ENCODE data around the gene GMPR2.
"Not testable (repeated sequence)": the region's sequence is repeated elsewhere in the genome, so short reads cannot be mapped to it uniquely, and the experiment has no call there.

The GMPR2 gene

DNA sequence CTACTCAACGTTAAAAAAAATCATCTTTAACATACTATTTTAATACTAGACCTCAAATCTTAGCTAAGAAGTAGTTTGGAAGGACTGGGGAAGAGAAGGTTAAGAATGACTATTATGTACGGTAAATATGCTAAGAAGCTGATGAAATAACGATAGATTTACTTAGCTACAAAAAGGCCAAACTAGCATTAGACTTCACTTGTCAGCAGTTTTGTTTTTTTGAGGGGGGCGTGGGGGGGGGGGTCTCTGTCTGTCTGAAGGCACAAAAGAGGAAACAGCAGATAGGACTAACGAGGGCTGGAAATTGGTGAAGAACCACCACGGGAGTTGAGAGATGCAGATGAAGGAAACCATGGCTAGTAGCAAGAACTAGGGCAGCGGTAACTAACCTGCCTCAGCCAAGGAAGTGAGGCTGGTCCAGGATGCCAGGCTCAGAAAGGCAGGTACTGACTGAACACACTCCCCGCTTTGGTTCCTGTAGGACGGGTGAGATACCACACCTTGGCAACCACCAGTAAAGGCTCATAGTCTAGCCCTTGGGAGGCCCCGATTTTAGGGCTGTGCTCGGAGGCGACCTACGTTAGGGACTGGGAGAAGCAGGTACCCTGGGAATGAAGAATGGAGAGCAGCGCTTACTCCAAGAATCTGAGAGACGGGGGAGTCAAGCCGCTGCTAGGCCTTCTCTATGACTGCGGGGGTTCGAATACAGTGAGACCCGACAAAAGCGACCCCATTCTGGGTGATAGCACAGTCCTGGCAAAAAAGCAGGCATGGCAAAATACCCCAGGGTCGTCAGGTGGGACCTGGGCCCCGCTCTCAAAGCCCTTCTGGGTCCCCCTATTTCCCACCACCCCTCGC lies 1.2 kb upstream of the GMPR2 start:
- DNase-seq (ENCODE audit: low read depth in 2 of 2): no peak

DNA sequence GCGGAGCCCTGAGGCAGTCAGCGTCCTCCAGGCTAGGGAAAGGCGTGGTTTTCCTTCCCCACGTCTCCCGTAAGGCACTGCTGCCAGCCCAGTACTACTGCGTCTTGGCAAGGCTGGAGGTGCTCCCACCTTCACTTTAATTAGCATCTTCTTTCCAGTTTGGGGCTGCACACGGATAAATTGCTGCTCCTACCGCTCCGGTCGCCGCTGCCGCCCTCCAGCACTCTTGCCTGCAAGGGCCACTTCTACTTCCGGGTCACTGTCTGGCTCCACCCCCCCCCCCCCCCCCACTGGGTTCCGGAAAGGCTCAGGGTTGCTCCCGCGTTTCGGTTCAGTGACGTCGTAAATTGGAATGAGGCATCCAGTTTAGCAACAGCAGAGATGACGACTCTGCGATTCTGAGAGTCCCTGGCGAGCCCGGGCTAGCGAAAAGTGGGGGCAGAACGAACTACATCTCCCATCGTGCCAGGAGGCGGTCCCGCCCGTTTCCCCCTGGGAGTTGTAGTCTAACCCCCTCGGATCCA lies 546 bp upstream of the GMPR2 start, which contains the start of gene NEDD8:
Gene NEDD8, minus strand, starts transcription at position 247 of the 524 bp plus-strand sequence. Its CDS starts 100 bp downstream, at position 147.
- peak; percentile 66 to 83 for DNase-seq (ENCODE audit: low read depth in 2 of 2)

DNA sequence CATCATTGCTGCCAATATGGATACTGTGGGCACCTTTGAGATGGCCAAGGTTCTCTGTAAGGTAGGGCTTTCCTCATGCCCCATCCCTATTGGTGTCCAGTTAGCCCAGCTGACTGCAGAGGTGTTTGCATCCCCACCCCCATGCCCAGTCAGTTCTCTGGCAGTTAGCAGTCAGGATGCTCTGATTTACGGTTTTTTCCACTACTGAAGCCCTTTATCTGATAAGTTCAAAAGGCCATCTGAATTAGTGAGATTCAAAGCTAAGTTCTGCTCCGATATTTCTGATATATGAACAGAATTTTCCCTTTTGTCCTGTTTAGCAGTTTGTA lies 773 bp downstream of the GMPR2 start:
- no peak for DNase-seq (ENCODE audit: low read depth in 2 of 2)

DNA sequence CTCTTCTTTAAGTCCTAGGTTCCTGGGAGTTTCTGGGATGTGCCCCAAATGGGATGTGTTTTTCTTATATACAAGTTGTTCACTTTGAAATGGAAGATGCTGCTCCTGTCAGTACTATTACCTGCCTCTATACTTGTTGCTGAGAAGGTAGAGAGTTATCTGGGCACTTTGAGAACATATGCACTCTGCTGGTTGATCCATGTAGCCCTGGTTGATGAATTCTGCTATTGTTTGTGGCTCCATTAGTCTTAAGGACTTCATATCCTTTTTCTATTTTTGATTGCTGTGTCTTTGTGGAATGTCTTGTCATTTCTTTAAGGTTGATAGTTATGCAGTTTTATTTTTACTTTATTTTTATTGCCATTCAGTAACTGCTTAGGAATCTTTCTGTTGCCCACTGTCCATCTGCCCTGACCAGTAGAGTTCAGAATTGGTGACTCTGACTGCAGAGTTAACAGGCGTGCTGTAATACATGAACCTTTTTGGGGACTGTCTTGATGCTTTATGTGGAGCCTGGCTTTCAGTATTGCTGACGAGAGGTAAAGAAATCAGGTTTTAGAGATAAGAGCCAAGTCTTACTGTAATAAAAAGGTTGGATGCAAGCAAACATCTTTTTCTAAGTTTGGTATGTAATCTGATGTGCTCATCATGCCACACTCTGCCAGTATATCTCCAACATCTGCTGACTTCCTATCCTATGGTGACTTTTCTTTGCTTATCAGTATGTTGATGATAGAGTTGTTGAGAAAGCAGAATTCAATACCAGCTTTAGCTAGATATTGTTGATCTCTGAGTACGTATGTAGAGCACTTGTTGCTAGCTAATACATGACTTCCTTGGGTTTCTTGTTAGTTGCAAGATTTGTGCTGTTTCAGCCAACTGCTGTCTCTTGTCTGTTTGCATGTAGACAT lies 1.6 kb downstream of the GMPR2 start:
- DNase-seq (ENCODE audit: low read depth in 2 of 2): no peak

DNA sequence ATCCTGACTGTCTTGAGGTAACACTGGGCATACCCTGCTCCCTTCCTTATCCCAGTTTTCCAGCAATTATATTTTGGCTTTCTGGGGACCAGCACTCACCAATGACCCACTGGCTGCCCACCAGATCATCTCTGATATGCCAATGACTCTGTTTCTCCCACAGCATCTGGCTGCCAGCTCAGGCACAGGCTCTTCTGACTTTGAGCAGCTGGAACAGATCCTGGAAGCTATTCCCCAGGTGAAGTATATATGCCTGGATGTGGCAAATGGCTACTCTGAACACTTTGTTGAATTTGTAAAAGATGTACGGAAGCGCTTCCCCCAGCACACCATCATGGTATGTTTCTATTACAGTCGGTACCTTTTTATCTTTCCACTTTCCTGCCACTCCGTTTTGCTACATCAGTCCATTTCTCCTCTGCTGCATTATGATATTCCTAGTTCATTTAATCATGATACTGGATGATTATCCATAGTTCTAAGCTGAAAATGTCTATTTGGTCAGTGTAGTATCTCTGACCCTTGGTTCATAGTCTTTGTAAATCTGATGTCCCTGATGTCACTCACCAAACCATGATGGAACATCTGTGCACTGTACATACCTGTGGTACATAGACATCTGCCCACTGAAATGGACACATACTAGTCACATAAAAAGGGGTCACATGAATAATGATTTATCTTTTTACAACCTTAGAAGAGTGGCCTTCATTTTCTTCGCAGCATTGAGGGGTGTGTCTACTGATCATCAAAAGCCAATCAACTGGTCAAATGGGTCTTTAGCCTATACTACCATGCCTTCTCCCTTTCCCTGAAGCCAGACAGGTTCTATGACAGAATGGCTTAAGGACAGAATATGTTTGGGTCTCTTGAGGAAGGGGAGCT lies 3.3 kb downstream of the GMPR2 start:
- no peak for DNase-seq (ENCODE audit: low read depth in 2 of 2)

DNA sequence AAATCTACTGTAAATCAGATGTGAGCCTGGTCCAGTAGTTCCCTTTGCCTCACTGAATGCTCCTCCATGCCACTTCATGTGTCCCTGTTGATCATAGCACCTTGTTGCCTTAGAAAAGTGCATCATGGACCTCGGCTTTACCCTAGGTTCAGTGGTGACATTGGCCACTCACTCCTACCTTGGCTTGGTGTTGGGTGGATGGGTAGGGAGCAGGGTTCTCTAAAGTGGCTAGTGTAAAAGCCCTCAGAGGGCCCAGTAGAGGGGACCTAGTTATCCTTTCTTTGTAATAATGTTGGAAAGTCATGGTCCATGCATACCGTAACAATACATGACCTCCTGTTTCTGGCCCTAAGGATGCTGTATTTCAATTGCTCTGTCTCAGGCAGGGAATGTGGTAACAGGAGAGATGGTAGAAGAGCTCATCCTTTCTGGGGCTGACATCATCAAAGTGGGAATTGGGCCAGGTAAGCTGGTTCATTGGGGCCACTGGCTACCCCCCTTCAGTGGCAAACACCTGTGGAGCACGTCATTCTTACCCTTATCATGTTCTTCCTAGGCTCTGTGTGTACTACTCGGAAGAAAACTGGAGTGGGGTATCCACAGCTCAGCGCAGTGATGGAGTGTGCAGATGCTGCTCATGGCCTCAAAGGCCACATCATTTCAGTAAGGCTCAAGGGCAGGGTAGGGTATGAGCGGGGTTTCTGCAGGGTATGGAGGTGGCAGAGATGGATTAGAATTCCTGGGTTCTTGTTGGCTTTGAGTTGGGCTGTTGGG lies 4.1 kb downstream of the GMPR2 start:
- no peak for DNase-seq (ENCODE audit: low read depth in 2 of 2)

GRCh38 chr14:24237463-24237955 lies 4.8 kb downstream of the GMPR2 start:
- no peak for DNase-seq (ENCODE audit: low read depth in 2 of 2)

- peak in 1 of 2 donors; percentile 19 for DNase-seq (ENCODE audit: low read depth in 2 of 2)
Measured at GRCh38 chr14:24238123-24238522, 5.4 kb downstream of the GMPR2 start.

GRCh38 chr14:24238527-24239037 lies 5.9 kb downstream of the GMPR2 start:
- DNase-seq (ENCODE audit: low read depth in 2 of 2): no peak

DNA sequence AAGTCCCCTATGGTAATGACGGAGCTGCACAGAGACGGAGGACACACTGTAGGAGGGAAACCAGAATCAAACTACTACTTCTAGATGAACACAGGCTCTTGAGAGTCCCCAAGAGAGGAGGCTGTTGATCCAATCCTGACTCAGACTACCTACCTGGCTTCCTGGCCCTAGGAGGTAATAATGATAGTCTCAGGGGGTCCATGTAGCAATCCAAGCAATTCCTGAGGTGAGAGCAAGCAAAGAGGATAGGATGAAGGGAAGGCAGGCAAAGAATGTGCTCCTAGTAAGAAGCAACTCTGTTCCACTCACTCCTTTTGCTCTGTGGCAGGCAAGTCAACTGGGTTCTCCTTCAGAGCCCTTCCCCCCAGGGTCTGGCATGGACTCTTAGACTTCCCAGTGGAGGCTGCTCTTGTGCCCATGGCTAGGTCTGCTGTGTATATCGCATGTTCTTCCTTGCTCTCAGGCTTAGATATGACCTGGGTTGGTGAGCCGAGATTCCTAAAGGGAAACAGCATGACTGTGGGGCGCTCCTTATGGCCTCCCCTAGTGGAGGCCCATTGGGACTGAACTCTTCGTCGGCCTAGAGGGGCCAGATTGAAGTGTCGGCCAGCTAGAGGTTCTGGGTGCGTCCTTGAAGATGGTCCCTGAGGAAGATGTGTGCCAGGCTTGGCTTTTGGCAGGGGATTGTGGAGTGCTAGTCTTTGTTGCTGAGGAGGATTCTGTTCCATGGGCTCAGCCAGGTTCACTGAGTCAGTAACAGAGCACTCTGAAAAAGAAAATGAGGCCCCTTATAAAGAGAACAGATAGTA lies 7.6 kb downstream of the GMPR2 start:
- no peak for DNase-seq (ENCODE audit: low read depth in 2 of 2)

- DNase-seq (ENCODE audit: low read depth in 2 of 2): peak; percentile 85 to 90
Measured at GRCh38 chr14:24241829-24242443, 9.2 kb downstream of the GMPR2 start.

DNA sequence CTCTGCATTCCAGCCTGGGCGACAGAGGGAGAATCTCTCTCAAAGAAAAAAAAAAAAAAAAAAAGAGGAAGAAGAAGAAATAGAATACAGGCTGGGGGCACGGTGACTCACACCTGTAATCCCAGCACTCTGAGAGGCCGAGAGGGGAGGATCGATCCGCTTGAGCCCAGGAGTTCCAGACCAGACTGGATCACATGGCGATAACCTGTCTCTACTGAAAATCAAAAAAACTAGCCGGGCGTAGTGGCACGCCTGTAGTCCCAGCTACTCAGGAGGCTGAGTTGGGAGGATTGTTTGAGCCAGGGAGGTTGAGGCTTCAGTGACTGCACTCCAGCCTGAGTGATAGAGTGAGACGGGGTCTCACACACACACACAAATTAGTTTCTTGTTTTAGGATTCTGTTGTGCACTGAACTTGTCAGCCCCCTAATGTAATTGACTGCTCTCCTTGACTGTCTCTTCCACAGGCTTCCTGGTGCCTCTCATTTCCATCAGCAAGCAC lies 10.7 kb downstream of the GMPR2 start:
- DNase-seq (ENCODE audit: low read depth in 2 of 2): no peak

GRCh38 chr14:24245350-24245749 lies 12.6 kb downstream of the GMPR2 start:
- DNase-seq (ENCODE audit: low read depth in 2 of 2): not testable (repeated sequence)

DNA sequence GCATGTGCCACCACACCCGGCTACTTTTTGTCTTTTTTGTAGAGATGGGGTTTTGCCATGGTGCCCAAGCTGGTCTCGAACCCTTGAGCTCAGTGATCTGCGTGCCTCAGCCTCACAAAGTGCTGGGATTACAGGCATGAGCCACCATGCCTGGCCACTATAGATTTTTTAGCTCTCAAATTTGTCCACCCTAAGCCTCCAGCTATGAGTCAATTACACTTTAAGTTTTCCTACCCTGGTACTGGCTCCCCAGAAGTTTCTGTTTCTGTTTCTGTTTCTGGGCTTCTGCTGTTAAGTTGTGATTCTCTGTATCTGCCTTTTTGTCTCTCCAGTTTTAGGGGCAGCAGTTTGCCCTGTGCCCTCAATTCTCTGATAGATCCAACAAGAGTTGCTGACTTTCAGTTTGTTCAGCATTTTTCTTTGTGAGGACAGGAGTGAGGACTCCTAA lies 14.1 kb downstream of the GMPR2 start:
- no peak for DNase-seq (ENCODE audit: low read depth in 2 of 2)

DNA sequence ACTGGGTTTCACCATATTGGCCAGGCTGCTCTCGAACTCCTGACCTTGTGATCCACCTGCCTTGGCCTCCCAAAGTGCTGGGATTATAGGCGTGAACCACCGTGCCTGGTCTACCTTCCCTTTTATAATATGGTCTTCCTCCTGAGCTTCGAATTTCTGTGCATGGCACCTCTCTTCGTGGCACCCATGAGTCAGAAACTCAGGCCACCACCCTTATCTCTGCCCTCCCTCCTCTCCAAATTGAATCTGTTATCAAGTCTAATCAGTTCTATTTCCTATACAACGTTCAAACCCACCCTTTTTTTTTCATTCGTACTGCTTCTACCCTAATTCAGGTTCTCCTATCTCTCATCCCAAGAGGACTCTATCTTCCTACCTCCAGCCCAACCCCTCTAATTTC lies 14.7 kb downstream of the GMPR2 start:
- no peak for DNase-seq (ENCODE audit: low read depth in 2 of 2)

DNA sequence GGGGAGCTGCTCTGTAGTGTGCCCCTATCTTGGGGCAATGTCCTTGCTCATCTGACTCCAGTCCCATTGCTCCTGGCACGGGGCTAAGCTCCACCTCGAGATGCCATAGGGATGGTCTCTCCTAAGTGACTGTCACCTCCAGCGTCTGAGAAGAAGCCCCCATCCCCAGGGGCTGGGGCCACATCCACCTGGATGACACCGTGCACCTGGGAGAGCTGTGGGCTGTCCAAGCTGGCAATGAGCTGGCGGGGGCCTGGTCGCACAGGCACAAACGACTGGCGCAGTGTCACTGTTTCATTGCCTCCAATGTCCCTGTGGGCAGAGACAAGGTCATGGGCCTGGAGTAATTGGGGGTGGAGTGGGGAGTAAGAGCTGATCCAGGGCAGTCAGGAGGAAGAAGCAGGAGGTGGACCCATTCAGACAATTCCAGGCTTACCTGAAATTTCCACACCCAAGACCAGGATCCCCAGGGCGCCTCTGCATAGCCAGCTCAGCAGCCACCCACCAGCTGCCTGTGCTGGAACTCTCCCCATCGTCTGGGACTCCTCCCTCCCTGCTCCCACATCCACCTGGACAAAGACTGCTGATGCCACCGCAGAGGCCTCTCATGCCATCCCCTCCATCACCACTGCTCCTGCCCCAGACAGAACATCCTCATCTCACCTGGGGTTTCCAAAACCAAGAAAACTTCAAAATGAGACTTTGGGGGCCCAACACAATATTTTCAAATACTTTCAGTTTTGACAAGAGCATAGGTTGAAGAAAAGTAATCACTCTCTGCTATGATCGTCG lies 16.7 kb downstream of the GMPR2 start:
- DNase-seq (ENCODE audit: low read depth in 2 of 2): no peak

GRCh38 chr14:24250354-24250753 lies 17.6 kb downstream of the GMPR2 start:
- DNase-seq (ENCODE audit: low read depth in 2 of 2): no peak

DNA sequence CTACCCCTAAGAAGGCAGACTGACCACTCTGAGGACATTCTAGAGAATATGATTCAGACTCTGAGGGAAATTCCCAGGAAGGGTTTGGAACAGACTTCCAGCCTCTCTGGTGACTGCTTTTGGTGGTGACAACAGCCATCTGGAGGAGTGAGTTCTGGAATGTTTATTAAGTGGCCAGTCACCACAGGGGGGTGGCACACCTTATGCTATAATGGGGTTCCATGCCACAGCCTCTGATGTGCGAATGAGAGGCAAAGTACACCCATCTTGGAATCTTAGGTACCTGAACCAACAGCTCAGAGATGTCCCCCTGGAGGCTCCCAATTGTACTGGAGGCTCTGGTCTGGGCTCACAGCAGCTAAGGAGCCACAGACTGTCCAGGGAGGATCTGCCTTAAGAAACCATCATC lies 19.2 kb downstream of the GMPR2 start:
- DNase-seq (ENCODE audit: low read depth in 2 of 2): no peak

Data from activated CD8-positive, alpha-beta memory T cell treated with anti-CD3 and anti-CD28 coated beads for 4 hours (primary cell).